HG03378 (cell line): ENCODE results near the gene GLMN.

ENCODE experiments used
- ATAC-seq: cut with Tn5 transposase; IDR thresholded peaks from one replicate; pipeline ENCODE4 v1.9.1; 2021; ENCODE audit warnings: mild to moderate bottlenecking, moderate library complexity; ENCODE audit not compliant: unreplicated experiment

Gene GLMN

DNA sequence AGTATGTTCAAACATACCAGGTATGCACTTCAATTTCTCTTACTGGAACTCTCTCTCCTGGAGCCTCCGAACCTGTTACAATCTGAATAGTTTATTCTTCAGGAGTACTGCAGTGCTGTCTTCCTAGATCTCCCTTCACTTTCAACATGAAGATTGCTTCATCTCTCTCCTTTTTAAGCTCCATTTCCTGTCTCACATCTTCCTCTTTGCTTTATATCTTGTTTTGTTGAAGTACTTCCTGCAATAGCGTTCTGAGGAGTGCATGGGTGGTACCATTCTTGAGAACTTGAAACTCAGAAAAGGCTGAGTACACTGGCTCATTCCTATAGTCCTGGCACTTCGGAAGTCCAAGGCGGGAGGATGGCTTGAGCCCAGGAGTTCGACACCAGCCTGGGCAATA is 96.8 kb downstream of the GLMN start:
- ATAC-seq, result no peak
